ENCODE data around the gene CFAP54. TPM values are rescaled to one million over a fixed set of nuclear protein-coding genes. Genes with fewer than 3 reads are reported as not detected.

The CFAP54 gene
- total and polyA plus RNA-seq, 2 experiments from 2014 or later = 0.07 to 0.76 TPM

- H3K9me2 ChIP-seq (ENCODE audit: insufficient read depth) = no peaks in the 10 kb centered on the region
- no peak overlapping the region for H3K27ac ChIP-seq (ENCODE audit: low read depth)
- Mint-ChIP-seq H3K27ac (no peak overlapping the region), H3K4me1 (peaks cover 15% of the 10 kb centered on the region), H3K27me3 (ENCODE audit: insufficient read depth, low read depth, poor library complexity) (peaks cover 2% of the 10 kb centered on the region), H3K9me3 (no peaks in the 10 kb centered on the region), H3K4me3 (no peak overlapping the region), H3K36me3 (ENCODE audit: low read depth) (no peaks in the 10 kb centered on the region)
- no peak overlapping the region for H3K4me3 ChIP-seq
- H4K20me1 ChIP-seq (replicated peaks; ENCODE audit: insufficient read depth) = no peaks in the 10 kb centered on the region
- H2AFZ ChIP-seq = no peak overlapping the region; the same call in 1 of the 2 replicates
- no peak for ATAC-seq
- no peaks in the 10 kb centered on the region for H3K36me3 ChIP-seq (ENCODE audit: insufficient read depth)
- H3K27me3 ChIP-seq (ENCODE audit: insufficient read depth) = no peaks in the 10 kb centered on the region
- no peak overlapping the region for H3K4me2 ChIP-seq
- no peaks in the 10 kb centered on the region; the same call in 1 of the 2 replicates for H3K4me1 ChIP-seq (ENCODE audit: insufficient read depth)
- no peaks in the 10 kb centered on the region for H3F3A ChIP-seq (replicated peaks; ENCODE audit: low read depth)
- DNase-seq (ENCODE audit: low spot score) = no peak
- TF ChIP-seq, protein P1, sequence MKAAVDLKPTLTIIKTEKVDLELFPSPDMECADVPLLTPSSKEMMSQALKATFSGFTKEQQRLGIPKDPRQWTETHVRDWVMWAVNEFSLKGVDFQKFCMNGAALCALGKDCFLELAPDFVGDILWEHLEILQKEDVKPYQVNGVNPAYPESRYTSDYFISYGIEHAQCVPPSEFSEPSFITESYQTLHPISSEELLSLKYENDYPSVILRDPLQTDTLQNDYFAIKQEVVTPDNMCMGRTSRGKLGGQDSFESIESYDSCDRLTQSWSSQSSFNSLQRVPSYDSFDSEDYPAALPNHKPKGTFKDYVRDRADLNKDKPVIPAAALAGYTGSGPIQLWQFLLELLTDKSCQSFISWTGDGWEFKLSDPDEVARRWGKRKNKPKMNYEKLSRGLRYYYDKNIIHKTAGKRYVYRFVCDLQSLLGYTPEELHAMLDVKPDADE (IDR thresholded peaks at IDR 0.05) = no peak
- TF ChIP-seq, protein P2, sequence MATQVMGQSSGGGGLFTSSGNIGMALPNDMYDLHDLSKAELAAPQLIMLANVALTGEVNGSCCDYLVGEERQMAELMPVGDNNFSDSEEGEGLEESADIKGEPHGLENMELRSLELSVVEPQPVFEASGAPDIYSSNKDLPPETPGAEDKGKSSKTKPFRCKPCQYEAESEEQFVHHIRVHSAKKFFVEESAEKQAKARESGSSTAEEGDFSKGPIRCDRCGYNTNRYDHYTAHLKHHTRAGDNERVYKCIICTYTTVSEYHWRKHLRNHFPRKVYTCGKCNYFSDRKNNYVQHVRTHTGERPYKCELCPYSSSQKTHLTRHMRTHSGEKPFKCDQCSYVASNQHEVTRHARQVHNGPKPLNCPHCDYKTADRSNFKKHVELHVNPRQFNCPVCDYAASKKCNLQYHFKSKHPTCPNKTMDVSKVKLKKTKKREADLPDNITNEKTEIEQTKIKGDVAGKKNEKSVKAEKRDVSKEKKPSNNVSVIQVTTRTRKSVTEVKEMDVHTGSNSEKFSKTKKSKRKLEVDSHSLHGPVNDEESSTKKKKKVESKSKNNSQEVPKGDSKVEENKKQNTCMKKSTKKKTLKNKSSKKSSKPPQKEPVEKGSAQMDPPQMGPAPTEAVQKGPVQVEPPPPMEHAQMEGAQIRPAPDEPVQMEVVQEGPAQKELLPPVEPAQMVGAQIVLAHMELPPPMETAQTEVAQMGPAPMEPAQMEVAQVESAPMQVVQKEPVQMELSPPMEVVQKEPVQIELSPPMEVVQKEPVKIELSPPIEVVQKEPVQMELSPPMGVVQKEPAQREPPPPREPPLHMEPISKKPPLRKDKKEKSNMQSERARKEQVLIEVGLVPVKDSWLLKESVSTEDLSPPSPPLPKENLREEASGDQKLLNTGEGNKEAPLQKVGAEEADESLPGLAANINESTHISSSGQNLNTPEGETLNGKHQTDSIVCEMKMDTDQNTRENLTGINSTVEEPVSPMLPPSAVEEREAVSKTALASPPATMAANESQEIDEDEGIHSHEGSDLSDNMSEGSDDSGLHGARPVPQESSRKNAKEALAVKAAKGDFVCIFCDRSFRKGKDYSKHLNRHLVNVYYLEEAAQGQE (IDR thresholded peaks at IDR 0.05; ENCODE audit: unreplicated experiment) = no peak
- no peak for TF ChIP-seq ZNF331 (CRISPR knock-in tag; IDR thresholded peaks at IDR 0.05; ENCODE audit: low read depth)
- no peak for TF ChIP-seq EZH2phosphoT487 (IDR thresholded peaks at IDR 0.05; ENCODE audit: unreplicated experiment)
- H3K79me2 ChIP-seq (replicated peaks; ENCODE audit: insufficient read depth) = no peaks in the 10 kb centered on the region
These were observed 262.2 kb downstream of the CFAP54 start for GRCh38 chr12:96751626-96752025.

DNA sequence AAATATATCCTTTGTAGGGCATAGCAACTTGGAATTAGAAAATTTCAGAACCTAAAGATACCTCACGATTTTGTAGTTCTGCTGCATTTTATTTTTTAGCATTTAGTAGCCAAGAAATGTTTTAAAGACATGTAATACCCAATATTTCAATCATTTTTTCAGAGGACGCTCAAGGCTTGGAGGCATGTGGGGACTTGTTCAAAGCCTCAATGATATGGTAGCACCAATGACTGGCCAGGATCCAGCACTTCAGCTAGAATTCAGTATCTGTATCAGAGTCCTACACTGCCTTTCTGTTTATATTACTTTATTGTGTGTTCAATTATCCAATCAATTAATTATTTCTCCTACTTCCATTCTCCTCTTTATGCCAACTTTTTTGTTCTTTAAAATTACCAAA, 262.8 kb downstream of the CFAP54 start:
- Histone ChIP-seq H3K4me1 (ENCODE audit: insufficient read depth) (no peaks in the 10 kb centered on the region; the same call in 1 of the 2 replicates), H3K36me3 (ENCODE audit: insufficient read depth) (no peaks in the 10 kb centered on the region), H3K4me3 (no peak overlapping the region), H4K20me1 (replicated peaks; ENCODE audit: insufficient read depth) (no peaks in the 10 kb centered on the region), H3K79me2 (replicated peaks; ENCODE audit: insufficient read depth) (no peaks in the 10 kb centered on the region), H3K4me2 (no peak overlapping the region), H2AFZ (peak overlapping the region; percentile 72), H3K27me3 (ENCODE audit: insufficient read depth) (no peaks in the 10 kb centered on the region), H3K27ac (ENCODE audit: low read depth) (no peak overlapping the region), H3K9me2 (ENCODE audit: insufficient read depth) (no peaks in the 10 kb centered on the region), H3F3A (replicated peaks; ENCODE audit: low read depth) (no peaks in the 10 kb centered on the region)
- Mint-ChIP-seq H3K4me1 (peaks cover 15% of the 10 kb centered on the region), H3K4me3 (no peak overlapping the region), H3K27ac (no peak overlapping the region), H3K9me3 (no peaks in the 10 kb centered on the region), H3K27me3 (ENCODE audit: insufficient read depth, low read depth, poor library complexity) (peaks cover 2% of the 10 kb centered on the region), H3K36me3 (ENCODE audit: low read depth) (no peaks in the 10 kb centered on the region)
- no peak for TF ChIP-seq ZNF114 (CRISPR knock-in tag; IDR thresholded peaks at IDR 0.05)
- DNase-seq (ENCODE audit: low spot score) = no peak
- no peak for ATAC-seq

DNA sequence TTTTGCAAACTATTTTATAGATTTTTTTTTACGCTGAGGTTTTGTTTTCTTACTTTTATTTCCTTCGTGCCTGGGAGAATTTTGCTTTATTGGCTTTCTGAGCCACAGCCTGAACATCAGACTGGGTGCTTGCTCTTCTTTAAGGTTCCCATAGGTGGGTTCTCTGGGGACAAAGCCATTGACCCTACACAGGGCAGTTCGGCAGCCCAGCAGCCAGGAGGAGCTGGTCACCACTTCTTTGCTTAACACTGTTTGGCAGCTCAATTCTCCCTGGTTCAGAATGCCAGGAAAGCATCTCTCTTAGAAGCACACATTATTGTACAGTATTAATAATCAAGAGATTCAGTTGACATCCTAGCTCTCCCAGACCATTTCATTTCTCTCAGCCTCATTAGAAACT, 276.9 kb downstream of the CFAP54 start:
- Mint-ChIP-seq H3K27ac (no peak overlapping the region), H3K4me1 (no peaks in the 10 kb centered on the region), H3K9me3 (no peaks in the 10 kb centered on the region), H3K4me3 (no peak overlapping the region), H3K36me3 (ENCODE audit: low read depth) (no peaks in the 10 kb centered on the region), H3K27me3 (ENCODE audit: insufficient read depth, low read depth, poor library complexity) (no peaks in the 10 kb centered on the region)
- Histone ChIP-seq H3K79me2 (replicated peaks; ENCODE audit: insufficient read depth) (no peaks in the 10 kb centered on the region), H3K4me2 (no peak overlapping the region), H3K4me3 (no peak overlapping the region), H3K36me3 (ENCODE audit: insufficient read depth) (no peaks in the 10 kb centered on the region), H3K4me1 (ENCODE audit: insufficient read depth) (no peaks in the 10 kb centered on the region), H2AFZ (peak overlapping the region; percentile 34), H3K27me3 (ENCODE audit: insufficient read depth) (no peaks in the 10 kb centered on the region), H3K27ac (ENCODE audit: low read depth) (no peak overlapping the region), H3F3A (replicated peaks; ENCODE audit: low read depth) (no peaks in the 10 kb centered on the region), H4K20me1 (replicated peaks; ENCODE audit: insufficient read depth) (no peaks in the 10 kb centered on the region), H3K9me2 (ENCODE audit: insufficient read depth) (no peaks in the 10 kb centered on the region)
- TF ChIP-seq CTCF (conservative IDR thresholded peaks at IDR 0.05; ENCODE audit: low read depth in 2 of 2) (peak; percentile 50 to 68), NANOG (IDR thresholded peaks at IDR 0.05; ENCODE audit: borderline replicate concordance) (no peak)
- peak; percentile 90 for ATAC-seq
- DNase-seq (ENCODE audit: low spot score) = peak; percentile 55
